ENCODE data around the gene TJAP1.

TJAP1 gene

DNA sequence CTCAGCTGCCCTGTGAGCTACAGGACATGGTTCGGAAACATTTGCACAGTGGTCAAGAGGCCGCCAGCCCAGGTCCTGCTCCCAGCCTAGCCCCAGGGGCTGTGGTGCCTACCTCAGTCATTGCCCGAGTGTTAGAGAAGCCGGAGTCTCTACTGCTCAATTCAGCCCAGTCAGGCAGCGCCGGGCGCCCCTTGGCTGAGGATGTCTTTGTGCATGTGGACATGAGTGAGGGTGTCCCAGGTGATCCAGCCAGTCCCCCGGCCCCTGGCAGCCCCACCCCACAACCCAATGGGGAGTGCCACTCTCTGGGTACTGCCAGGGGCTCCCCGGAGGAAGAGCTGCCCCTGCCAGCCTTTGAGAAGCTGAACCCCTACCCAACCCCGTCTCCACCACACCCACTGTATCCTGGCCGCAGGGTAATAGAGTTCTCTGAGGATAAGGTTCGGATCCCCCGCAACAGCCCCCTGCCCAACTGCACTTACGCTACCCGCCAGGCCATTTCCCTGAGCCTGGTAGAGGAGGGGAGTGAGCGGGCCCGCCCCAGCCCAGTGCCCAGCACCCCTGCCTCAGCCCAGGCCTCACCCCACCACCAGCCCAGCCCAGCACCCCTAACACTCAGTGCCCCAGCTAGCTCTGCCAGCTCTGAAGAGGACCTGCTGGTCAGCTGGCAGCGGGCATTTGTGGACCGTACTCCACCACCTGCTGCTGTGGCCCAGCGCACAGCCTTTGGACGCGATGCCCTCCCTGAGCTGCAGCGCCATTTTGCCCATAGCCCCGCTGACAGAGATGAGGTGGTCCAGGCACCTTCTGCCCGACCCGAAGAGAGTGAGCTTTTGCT lies 27.6 kb downstream of the TJAP1 start:
- DNase-seq (ENCODE audit: low read depth in 1 of 2, low spot score in 1 of 2): no peak

GRCh38 chr6:43505718-43506117 lies 28.3 kb downstream of the TJAP1 start:
- DNase-seq (ENCODE audit: low read depth in 1 of 2, low spot score in 1 of 2): no peak

GRCh38 chr6:43506171-43506570 lies 28.8 kb downstream of the TJAP1 start:
- DNase-seq (ENCODE audit: low read depth in 1 of 2, low spot score in 1 of 2): no peak

DNA sequence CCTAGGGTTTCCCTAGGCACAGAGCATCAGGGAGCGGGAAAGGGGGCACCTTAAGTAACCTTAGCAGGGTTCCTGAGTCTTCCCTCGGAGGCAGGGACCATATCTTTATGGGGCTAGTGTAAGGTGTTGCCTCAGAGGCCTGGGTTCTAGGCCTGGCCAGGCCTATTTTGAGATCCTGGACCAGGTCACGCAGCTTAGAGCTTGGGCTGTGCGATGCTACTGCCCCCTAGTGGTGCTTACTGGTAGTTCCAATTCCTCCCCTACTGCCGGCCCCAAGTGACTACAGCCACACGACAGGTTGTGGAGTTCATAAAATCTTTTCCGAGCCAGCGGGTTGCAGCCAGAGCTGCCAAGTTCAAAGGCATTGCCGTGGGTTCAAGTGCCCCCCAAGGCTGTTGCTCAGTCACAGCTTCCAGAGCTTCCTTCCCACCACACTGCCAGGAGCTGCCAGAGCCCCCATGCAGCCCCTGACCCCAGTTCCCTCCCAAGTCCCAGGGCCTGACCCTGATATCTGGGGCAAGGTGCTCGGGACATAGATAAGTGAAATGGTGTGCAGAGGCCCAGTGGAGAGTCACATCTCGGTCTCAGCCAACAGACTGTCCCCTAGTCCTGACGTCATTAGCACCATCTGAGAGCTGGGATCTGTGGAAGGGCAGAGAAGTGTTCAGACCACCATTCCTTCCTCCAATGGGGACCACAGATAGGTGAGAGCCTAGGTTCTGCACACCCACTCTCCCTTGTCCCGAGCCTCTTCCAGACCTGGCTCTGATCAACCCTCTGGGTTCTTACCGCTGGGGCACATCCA lies 29.5 kb downstream of the TJAP1 start:
- DNase-seq (ENCODE audit: low read depth in 1 of 2, low spot score in 1 of 2): peak; percentile 61 to 68

DNA sequence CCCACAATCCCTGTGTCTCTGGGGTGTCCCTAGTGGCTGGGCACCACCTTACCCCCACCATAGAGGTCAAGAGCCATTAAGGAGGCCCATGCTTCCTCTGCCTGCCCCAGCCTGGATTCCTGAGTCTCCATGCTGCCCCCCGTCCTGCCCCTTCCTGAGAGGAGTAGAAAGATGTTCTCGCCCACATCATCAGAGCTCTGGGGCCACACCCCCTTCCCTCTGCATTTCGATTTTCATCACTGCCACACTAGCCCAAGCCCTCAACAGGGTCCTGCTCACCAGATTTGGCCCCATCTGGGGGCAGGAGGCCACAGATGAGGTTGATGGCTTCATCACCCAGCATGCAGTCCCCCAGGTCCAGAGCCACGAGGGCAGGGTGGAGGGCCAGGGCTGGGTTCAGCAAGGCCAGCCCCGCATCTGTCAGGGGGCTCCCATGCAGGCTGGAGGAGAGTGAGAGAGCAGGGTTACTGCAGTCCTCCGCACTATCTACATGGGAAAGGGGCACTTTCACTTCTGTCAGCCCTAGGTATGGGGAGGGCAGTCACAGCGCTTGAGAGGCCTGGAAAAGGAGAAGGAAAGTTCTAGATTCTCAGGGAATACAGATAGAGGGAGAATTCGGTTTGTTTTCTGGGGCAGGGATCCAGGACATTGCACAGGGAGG lies 31.2 kb downstream of the TJAP1 start:
- no peak for DNase-seq (ENCODE audit: low read depth in 1 of 2, low spot score in 1 of 2)

DNA sequence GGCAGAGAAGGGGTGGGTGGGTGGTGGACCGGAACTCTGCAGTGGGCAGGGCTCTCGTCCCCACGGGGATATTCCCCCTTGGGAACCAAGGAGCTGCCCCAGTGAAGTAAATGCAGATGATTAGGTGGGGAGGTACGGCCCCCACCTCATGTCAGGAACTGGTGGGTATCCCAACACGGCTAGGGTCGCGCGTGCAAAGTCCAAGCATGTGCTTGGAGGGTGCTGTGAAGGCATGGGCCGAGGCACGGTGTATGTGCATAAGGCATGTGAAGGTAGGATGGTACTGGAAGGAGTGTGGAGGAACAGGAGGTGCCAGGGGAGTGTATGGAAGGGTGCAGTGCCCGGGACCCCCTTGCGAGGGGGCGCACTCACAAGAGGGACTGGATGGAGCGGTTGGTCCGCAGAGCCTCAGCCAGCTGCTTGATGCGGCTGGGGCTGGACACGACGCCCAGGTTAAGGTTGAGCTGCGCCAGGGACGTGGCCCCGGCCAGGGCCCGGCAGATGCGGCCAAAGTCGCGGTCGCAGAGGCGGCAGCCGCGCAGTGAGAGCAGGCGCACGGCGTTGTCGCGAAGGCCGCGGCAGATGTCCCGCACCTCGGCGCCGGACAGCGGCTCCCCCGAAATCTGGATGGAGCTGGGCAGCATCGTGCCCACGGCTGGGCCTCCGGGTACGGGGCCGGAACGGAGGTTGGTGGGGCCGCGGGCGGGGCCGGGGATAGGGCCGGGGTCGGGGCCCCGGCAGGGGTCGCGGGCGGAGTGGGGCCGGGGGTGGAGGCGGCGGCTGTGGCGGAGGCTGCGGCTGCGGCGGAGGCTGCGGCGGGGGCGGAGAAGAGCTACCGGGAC lies 32.0 kb downstream of the TJAP1 start:
- DNase-seq (ENCODE audit: low read depth in 1 of 2, low spot score in 1 of 2): no peak

DNA sequence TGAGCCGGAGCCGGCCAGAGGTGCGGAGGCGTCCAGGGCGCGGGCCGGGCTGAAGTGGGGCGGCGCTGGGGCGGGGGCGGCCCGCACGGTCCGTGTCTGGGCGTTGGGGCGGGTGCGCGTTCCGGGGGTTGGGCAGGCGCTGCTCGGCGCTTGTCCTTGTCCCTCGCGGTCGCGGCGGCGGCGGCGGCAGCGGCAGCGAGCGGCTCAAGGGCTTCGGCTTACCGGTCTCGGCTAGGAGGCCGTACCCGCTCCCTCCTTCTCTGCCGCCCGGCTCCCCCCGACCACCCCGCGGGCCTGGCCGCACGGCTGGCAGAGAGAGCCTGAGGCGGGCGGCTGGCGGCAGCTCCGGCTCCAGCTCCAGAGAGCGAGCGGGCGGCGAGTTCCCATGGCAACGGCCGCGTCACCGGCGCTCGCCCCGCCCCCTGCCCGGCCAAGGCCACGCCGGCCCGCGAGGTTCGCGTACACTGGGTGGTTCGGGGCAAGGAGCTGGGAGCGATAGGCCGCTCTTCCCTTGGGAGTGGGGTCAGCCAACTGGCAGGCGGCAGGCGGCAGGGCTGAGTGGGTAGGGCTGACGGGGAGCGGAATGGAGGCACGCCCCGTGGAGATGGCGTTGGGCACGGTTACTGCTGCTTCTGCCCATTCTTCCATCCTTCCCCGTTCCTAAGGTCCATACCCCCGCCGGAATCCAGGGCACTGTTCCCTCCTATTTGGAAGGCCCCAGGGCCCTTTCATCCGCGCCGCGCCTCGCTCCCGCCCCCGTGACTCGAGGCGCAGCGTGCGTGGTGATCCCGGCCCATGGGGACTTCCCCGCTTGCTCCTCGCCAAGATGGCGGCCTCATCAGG lies 32.8 kb downstream of the TJAP1 start, which contains the start of gene LRRC73:
TSS of gene LRRC73 (minus strand) at position 363 of the 843 bp plus-strand sequence. CDS start 561 bp downstream, outside the sequence.
- peak; percentile 50 to 71 for DNase-seq (ENCODE audit: low read depth in 1 of 2, low spot score in 1 of 2)

GRCh38 chr6:43510827-43511163 lies 33.4 kb downstream of the TJAP1 start:
- no peak for DNase-seq (ENCODE audit: low read depth in 1 of 2, low spot score in 1 of 2)

DNA sequence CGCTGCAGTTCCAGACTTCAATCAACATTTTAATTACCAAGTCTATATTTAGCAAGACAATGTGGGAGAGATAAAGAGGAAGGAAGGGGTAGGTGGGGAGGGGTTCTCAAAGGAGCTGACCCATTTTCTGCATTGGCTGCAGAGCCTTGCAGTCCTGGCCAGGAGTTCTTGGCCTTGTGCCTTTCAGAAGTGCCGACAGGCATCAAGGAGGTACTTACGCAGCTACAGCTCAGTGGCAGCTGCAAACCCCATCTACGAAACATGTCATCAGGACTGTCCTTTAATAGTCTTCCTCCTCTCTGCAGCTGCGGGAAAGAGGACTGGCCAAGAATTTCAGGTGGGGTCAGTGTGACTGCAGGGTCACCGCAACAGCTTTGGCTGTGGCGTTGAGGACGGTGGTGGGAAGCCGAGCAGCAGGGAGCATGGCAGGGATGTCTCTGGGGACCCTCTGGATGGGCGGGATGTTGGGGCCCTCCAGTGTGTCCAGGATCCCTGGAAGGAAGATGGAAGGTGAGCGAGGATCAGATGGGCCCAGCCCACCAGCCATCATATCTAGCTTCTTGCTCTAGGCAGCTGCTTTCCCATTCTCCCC lies 34.5 kb downstream of the TJAP1 start:
- DNase-seq (ENCODE audit: low read depth in 1 of 2, low spot score in 1 of 2): no peak

DNA sequence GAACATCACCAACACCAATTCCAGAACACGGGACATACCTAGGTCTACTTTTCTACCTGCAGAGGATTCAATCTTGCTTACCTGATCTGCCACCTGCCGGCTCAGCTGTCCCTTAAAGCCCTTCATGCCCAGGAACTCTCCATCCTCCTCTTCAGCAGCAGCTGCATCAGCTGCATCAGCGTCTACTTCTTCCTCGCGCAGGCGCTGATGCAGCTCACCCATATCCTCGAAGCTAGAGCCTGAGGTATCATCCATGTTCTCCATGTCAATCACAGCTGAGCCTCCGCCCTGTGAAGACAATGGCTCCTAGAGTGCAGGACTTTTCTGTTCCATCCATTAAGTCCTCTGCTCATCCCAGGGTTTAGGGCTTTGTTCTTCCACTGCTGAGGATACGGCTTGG lies 38.4 kb downstream of the TJAP1 start:
- DNase-seq (ENCODE audit: low read depth in 1 of 2, low spot score in 1 of 2): no peak

- no peak for DNase-seq (ENCODE audit: low read depth in 1 of 2, low spot score in 1 of 2)
These were observed 39.0 kb downstream of the TJAP1 start for GRCh38 chr6:43516367-43516696.

DNA sequence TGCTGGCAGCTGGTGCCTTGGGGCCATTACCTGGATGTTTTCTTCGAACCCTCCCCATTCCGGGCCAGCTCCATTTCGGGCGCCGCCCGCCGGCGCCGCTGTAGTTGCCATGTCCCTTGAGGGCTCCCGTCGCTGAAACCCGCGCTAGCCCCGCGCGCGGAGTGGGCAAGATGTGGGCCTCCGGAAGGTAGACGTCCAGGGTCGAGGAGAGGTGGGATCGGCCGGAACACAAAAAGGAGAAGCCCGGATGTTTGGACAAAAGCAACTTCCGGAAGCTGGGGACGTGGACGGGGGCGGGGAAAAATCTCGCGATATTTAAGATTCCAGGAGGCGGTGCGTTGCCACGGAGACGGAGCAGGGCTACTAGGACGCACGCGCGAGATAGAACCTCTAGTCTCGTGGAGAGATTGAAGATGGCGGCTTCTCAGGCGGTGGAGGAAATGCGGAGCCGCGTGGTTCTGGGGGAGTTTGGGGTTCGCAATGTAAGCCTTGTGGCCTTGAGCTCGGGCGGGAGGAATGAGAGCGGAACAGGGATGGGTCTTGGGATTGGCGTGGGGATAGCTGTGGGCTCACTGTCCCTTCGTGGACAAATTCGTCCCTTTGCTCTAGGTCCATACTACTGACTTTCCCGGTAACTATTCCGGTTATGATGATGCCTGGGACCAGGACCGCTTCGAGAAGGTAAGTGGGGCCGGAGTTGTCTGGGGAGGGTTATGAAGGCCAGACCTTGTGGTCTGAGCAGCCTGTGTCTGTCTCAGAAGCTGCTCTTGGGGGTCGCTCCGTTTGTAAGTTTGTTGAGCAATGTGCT lies 39.5 kb downstream of the TJAP1 start, which contains the start of the genes POLR1C and YIPF3:
TSS of gene POLR1C (plus strand) at position 393 of the 808 bp plus-strand sequence. CDS start at position 414, 21 bp downstream.
TSS of gene YIPF3 (minus strand) at position 230 of the 808 bp plus-strand sequence. CDS start at position 111, 119 bp downstream.
- DNase-seq (ENCODE audit: low read depth in 1 of 2, low spot score in 1 of 2): peak; percentile 92 to 94

DNA sequence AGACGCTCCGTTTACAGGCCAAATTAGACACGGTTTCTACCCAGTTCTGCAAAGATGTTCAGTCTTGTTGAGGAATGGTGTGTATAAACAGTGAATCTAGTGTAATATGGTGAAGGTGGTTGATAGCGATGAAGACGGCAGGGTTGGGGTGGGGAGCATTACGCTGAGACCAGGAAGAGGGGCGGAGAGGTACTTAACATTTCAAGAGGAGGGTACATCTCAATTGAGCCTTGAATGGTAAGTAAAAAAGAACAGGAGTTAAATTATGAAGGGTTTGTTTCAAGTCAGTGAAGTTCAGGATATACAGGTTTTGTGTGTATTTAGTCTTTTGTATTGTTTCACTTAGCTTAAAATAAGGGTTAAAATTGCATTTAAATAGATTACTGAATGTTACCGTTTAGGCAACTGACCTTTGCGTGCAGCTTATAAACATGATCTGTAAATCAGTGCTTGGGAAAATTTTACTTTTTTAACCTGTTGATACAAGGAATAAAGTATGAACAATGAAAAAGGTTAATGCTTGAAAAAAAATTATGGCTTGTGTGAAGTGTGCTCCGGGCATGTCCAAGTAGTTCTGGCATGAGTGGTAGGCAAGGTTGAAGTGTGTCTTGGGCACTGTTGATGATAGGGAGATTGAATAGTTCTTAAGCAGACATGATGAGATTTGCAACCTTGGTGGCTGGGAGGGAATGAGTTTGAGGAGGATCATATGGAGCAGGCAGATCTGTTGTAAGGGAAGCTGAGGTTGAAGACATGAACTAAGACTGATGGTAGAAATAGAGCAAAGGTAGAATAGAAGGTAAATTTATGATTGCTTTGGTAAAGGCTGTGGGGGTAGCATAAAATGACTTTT lies 40.4 kb downstream of the TJAP1 start:
- no peak for DNase-seq (ENCODE audit: low read depth in 1 of 2, low spot score in 1 of 2)

- DNase-seq (ENCODE audit: low read depth in 1 of 2, low spot score in 1 of 2): no peak
These were observed 42.7 kb downstream of the TJAP1 start for GRCh38 chr6:43520097-43520496.

GRCh38 chr6:43521836-43522235 lies 44.5 kb downstream of the TJAP1 start:
- no peak for DNase-seq (ENCODE audit: low read depth in 1 of 2, low spot score in 1 of 2)

DNA sequence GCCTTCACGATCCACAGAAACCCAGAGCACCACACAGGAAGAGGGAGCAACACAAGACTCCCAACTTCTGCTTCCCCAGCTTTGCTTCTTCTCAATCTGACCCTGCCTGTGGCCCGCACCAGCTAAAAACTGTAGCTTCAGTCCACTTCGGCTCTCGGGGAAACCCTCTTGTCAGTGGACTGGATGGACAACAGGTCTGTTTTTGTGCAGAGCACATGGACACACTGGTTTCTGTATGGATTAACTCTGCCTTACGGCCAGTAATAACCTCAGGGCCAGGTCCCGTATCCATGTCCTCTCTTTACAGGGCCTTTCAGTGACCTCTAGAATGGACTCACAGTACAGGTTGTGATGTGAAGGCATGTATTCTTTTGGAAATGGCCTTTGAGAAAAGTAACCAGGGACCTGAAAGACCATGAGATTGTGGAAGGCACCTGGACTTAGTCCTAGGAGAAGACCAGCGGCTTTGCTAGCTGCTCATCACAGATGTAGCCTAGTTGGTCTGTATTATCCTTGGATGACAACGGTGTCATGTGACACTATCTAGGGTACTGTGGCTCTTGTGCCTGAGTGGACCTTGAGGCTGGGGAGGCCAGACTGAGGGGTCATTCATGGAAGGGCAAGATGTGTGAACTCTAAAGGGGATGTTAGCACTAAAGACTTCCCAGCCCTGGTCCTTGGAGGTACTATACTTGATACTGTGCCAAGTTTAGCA lies 45.3 kb downstream of the TJAP1 start:
- no peak for DNase-seq (ENCODE audit: low read depth in 1 of 2, low spot score in 1 of 2)

GRCh38 chr6:43523284-43523683 lies 45.9 kb downstream of the TJAP1 start:
- DNase-seq (ENCODE audit: low read depth in 1 of 2, low spot score in 1 of 2): no peak
